Keratinocyte (primary cell): Measurements from ENCODE around the gene ARL15.

Source experiments
- EZH2 ChIP-seq: IDR thresholded peaks from one replicate; pipeline ENCODE4 v1.6.1; 2012; ENCODE audit warnings: inconsistent platforms, mild to moderate bottlenecking, low read length, moderate library complexity
- TF ChIP-seq, protein P1 (sequence below), 3 experiments: IDR thresholded peaks in 1 of 3; conservative IDR thresholded peaks in 1 of 3; optimal IDR thresholded peaks in 1 of 3; 2 replicates in 2 of 3; 3 replicates in 1 of 3; pipeline versions ENCODE3 to v1.5.1; 2011; ENCODE audit warnings: low read length in 3 of 3, mild to moderate bottlenecking in 3 of 3, moderate library complexity in 2 of 3, control low read depth in 1 of 3, inconsistent platforms in 1 of 3; ENCODE audit not compliant: insufficient read depth in 2 of 3; ENCODE audit errors: extremely low read depth in 1 of 3

- TF ChIP-seq, protein P1, sequence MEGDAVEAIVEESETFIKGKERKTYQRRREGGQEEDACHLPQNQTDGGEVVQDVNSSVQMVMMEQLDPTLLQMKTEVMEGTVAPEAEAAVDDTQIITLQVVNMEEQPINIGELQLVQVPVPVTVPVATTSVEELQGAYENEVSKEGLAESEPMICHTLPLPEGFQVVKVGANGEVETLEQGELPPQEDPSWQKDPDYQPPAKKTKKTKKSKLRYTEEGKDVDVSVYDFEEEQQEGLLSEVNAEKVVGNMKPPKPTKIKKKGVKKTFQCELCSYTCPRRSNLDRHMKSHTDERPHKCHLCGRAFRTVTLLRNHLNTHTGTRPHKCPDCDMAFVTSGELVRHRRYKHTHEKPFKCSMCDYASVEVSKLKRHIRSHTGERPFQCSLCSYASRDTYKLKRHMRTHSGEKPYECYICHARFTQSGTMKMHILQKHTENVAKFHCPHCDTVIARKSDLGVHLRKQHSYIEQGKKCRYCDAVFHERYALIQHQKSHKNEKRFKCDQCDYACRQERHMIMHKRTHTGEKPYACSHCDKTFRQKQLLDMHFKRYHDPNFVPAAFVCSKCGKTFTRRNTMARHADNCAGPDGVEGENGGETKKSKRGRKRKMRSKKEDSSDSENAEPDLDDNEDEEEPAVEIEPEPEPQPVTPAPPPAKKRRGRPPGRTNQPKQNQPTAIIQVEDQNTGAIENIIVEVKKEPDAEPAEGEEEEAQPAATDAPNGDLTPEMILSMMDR (optimal IDR thresholded peaks at IDR 0.05 in 1 of 3, IDR thresholded peaks at IDR 0.05 in 1 of 3, conservative IDR thresholded peaks at IDR 0.05 in 1 of 3; ENCODE audit: extremely low read depth in 1 of 3, insufficient read depth in 2 of 3, low read length in 3 of 3): no peak
- TF ChIP-seq EZH2: no peak
These were observed 3.2 kb upstream of the ARL15 start for GRCh38 chr5:54313311-54314270.
